GM23338 (cell line): ENCODE measurements around the gene CHCHD3. TPM values are rescaled to one million over a fixed set of nuclear protein-coding genes. Genes with fewer than 3 reads are reported as not detected.

Experiments used
- ATAC-seq: fragments of 200-7000 bp; cut with Tn5 transposase; 3 replicates; pipeline ENCODE4 v1.9.1; 2020
- DNase-seq: peaks from one replicate; pipeline ENCODE4 v3.0.0-alpha.2; 2015; ENCODE audit warnings: low spot score
- H2AFZ ChIP-seq: fragments of 200-600 bp; sonication (generic); 2 replicates; pipeline ENCODE4 v1.8.0; 2016; ENCODE audit warnings: antibody characterized with exemption, mild to moderate bottlenecking, moderate library complexity
- H3F3A ChIP-seq: fragments of 200-600 bp; sonication (generic); replicated peaks from 2 replicates; pipeline ENCODE4 v1.8.0; 2017; ENCODE audit warnings: antibody characterized with exemption, mixed run types, low read depth
- H3K27ac ChIP-seq: fragments of 200-600 bp; sonication (generic); 2 replicates; pipeline ENCODE4 v1.6.1; 2016; ENCODE audit warnings: low read depth
- H3K27me3 ChIP-seq: fragments of 200-600 bp; sonication (generic); 2 replicates; pipeline ENCODE4 v1.8.0; 2016; ENCODE audit warnings: mild to moderate bottlenecking, mixed run types, moderate library complexity; ENCODE audit not compliant: insufficient read depth
- H3K36me3 ChIP-seq: fragments of 200-600 bp; sonication (generic); 2 replicates; pipeline ENCODE4 v1.8.0; 2016; ENCODE audit warnings: mild to moderate bottlenecking; ENCODE audit not compliant: insufficient read depth
- H3K4me1 ChIP-seq: fragments of 200-600 bp; sonication (generic); 2 replicates; pipeline ENCODE4 v1.8.0; 2016; ENCODE audit warnings: mild to moderate bottlenecking, moderate library complexity; ENCODE audit not compliant: insufficient read depth
- H3K4me2 ChIP-seq: fragments of 200-600 bp; sonication (generic); 2 replicates; pipeline ENCODE4 v1.7.1; 2017; ENCODE audit warnings: mixed run types
- H3K4me3 ChIP-seq: fragments of 200-600 bp; sonication (generic); 2 replicates; pipeline ENCODE4 v1.6.1; 2016; ENCODE audit warnings: mixed run types
- H3K79me2 ChIP-seq: fragments of 200-600 bp; sonication (generic); replicated peaks from 2 replicates; pipeline ENCODE4 v1.8.0; 2017; ENCODE audit warnings: mild to moderate bottlenecking; ENCODE audit not compliant: insufficient read depth
- H3K9me2 ChIP-seq: fragments of 200-600 bp; sonication (generic); 2 replicates; pipeline ENCODE4 v1.8.0; 2017; ENCODE audit not compliant: insufficient read depth
- H4K20me1 ChIP-seq: fragments of 200-600 bp; sonication (generic); replicated peaks from 2 replicates; pipeline ENCODE4 v1.8.0; 2017; ENCODE audit warnings: mild to moderate bottlenecking; ENCODE audit not compliant: insufficient read depth
- H3K27ac Mint-ChIP-seq: 2 replicates; pipeline ENCODE4 v1.8.0; 2020; ENCODE audit warnings: inconsistent platforms, mild to moderate bottlenecking, moderate library complexity, mixed read lengths
- H3K27me3 Mint-ChIP-seq: 3 replicates; pipeline ENCODE4 v1.8.0; 2022; ENCODE audit warnings: low read depth, mild to moderate bottlenecking, moderate library complexity, mixed read lengths, inconsistent platforms; ENCODE audit not compliant: insufficient read depth, poor library complexity
- H3K36me3 Mint-ChIP-seq: 3 replicates; pipeline ENCODE4 v1.8.0; 2021; ENCODE audit warnings: low read depth, mild to moderate bottlenecking, inconsistent platforms, moderate library complexity, mixed read lengths
- H3K4me1 Mint-ChIP-seq: 3 replicates; pipeline ENCODE4 v1.8.0; 2020; ENCODE audit warnings: mild to moderate bottlenecking, inconsistent platforms, mixed read lengths
- H3K4me3 Mint-ChIP-seq: 3 replicates; pipeline ENCODE4 v1.8.0; 2021; ENCODE audit warnings: moderate library complexity, mild to moderate bottlenecking, inconsistent platforms, mixed read lengths
- H3K9me3 Mint-ChIP-seq: 3 replicates; pipeline ENCODE4 v1.8.0; 2020; ENCODE audit warnings: moderate library complexity, mild to moderate bottlenecking, inconsistent platforms, mixed read lengths
- CREB1 ChIP-seq: fragments of 250-450 bp; sonication (Bioruptor Pico); IDR thresholded peaks from 2 replicates; pipeline ENCODE4 v1.5.0; 2020; ENCODE audit warnings: low read depth, mild to moderate bottlenecking, moderate library complexity
- EZH2 ChIP-seq: fragments of 200-600 bp; sonication (generic); IDR thresholded peaks from one replicate; pipeline ENCODE4 v1.8.0; 2017; ENCODE audit warnings: antibody characterized with exemption, mild to moderate bottlenecking, low read depth; ENCODE audit not compliant: unreplicated experiment
- EZH2phosphoT487 ChIP-seq: fragments of 200-600 bp; sonication (generic); IDR thresholded peaks from one replicate; pipeline ENCODE4 v1.8.1; 2018; ENCODE audit warnings: antibody characterized with exemption; ENCODE audit not compliant: unreplicated experiment
- JUNB ChIP-seq: IDR thresholded peaks from one replicate; pipeline ENCODE4 v1.6.1; 2016; ENCODE audit warnings: antibody characterized with exemption; ENCODE audit not compliant: unreplicated experiment
- NANOG ChIP-seq: IDR thresholded peaks from 2 replicates; pipeline ENCODE4 v1.6.1; 2016; ENCODE audit warnings: antibody characterized with exemption, borderline replicate concordance
- POLR2AphosphoS5 ChIP-seq: IDR thresholded peaks from 2 replicates; pipeline ENCODE4 v1.6.1; 2016; ENCODE audit warnings: antibody characterized with exemption, low read depth
- STAT1 ChIP-seq: IDR thresholded peaks from one replicate; pipeline ENCODE4 v1.6.1; 2016; ENCODE audit warnings: antibody characterized with exemption; ENCODE audit not compliant: unreplicated experiment
- ZNF114 ChIP-seq: fragments of 250-450 bp; sonication (Bioruptor Pico); IDR thresholded peaks from 2 replicates; pipeline ENCODE4 v1.5.0; 2020; ENCODE audit warnings: mild to moderate bottlenecking, moderate library complexity
- ZNF331 ChIP-seq: fragments of 250-450 bp; sonication (Bioruptor Pico); IDR thresholded peaks from 2 replicates; pipeline ENCODE4 v1.5.0; 2020; ENCODE audit warnings: low read depth, mild to moderate bottlenecking, moderate library complexity
- polyA plus RNA-seq: library from polyadenylated mRNA; unstranded; fragments of >200 nt; fragmentation: Nextera tagmentation; extraction: Ambion mirVana; gene quantifications from 2 replicates; pipeline ENCODE4 v1.2.1, GENCODE V29; 2016
- total RNA-seq: library from RNA; depleted of rRNA; stranded (reverse); fragments of >200 nt; shearing (Covaris generic); gene quantifications from 2 replicates; pipeline ENCODE4 v1.2.3, GENCODE V29; 2014
- TF ChIP-seq, protein P1 (sequence below): fragments of 250-450 bp; sonication (Bioruptor Pico); IDR thresholded peaks from 2 replicates; pipeline ENCODE4 v1.5.0; 2020; ENCODE audit warnings: mild to moderate bottlenecking, moderate library complexity
- TF ChIP-seq, protein P2 (sequence below), 2 experiments: fragments of 200-600 bp in 1 of 2; sonication (generic) in 1 of 2; conservative IDR thresholded peaks; 2 replicates each; pipeline versions ENCODE4 v1.5.1 to v1.6.1; 2016 to 2017; ENCODE audit warnings: antibody characterized with exemption in 2 of 2, low read depth in 2 of 2, mild to moderate bottlenecking in 2 of 2, moderate library complexity in 1 of 2
- TF ChIP-seq, protein P3 (sequence below): IDR thresholded peaks from 2 replicates; pipeline ENCODE4 v1.6.1; 2016; ENCODE audit warnings: antibody characterized with exemption
- TF ChIP-seq, protein P4 (sequence below): IDR thresholded peaks from one replicate; pipeline ENCODE4 v1.6.1; 2018; ENCODE audit warnings: antibody characterized with exemption; ENCODE audit not compliant: unreplicated experiment

Gene CHCHD3
- total and polyA plus RNA-seq, 2 experiments from 2014 or later: 107 to 131 TPM

DNA sequence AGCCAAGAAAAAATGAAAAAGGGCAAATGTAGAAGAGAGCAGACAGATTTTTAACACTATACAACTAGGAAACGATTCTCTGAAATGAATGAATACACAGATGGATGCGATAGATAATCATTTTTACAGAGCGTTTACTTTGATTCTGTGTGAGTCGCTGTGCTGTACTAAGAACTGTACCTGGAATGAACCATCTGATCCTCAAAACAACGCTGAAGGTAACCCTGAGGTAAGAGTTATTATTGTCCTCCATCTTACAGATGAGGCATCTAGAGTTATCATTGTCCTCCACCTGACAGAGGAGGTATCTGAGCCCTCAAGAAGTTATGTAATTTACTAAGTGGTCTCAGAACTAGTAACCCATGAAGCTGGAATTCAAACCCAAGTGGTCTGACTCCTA lies 80.2 kb downstream of the CHCHD3 start:
- Histone ChIP-seq H2AFZ (no peak overlapping the region), H3K4me1 (peaks cover 45% of the 10 kb centered on the region), H3K27me3 (no peaks in the 10 kb centered on the region), H3K79me2 (peaks cover 89% of the 10 kb centered on the region), H3K4me3 (no peak overlapping the region), H3F3A (no peaks in the 10 kb centered on the region), H3K4me2 (no peak overlapping the region), H4K20me1 (no peaks in the 10 kb centered on the region; the same call in none of the 2 replicates), H3K36me3 (no peaks in the 10 kb centered on the region), H3K27ac (no peak overlapping the region), H3K9me2 (no peaks in the 10 kb centered on the region)
- H3K27ac Mint-ChIP-seq: peak overlapping the region; percentile 76; the same call in 1 of the 2 replicates
- H3K4me3 Mint-ChIP-seq: no peak overlapping the region; the same call in 2 of the 3 replicates
- ATAC-seq (no peak), DNase-seq (no peak)
- TF ChIP-seq, protein P1, sequence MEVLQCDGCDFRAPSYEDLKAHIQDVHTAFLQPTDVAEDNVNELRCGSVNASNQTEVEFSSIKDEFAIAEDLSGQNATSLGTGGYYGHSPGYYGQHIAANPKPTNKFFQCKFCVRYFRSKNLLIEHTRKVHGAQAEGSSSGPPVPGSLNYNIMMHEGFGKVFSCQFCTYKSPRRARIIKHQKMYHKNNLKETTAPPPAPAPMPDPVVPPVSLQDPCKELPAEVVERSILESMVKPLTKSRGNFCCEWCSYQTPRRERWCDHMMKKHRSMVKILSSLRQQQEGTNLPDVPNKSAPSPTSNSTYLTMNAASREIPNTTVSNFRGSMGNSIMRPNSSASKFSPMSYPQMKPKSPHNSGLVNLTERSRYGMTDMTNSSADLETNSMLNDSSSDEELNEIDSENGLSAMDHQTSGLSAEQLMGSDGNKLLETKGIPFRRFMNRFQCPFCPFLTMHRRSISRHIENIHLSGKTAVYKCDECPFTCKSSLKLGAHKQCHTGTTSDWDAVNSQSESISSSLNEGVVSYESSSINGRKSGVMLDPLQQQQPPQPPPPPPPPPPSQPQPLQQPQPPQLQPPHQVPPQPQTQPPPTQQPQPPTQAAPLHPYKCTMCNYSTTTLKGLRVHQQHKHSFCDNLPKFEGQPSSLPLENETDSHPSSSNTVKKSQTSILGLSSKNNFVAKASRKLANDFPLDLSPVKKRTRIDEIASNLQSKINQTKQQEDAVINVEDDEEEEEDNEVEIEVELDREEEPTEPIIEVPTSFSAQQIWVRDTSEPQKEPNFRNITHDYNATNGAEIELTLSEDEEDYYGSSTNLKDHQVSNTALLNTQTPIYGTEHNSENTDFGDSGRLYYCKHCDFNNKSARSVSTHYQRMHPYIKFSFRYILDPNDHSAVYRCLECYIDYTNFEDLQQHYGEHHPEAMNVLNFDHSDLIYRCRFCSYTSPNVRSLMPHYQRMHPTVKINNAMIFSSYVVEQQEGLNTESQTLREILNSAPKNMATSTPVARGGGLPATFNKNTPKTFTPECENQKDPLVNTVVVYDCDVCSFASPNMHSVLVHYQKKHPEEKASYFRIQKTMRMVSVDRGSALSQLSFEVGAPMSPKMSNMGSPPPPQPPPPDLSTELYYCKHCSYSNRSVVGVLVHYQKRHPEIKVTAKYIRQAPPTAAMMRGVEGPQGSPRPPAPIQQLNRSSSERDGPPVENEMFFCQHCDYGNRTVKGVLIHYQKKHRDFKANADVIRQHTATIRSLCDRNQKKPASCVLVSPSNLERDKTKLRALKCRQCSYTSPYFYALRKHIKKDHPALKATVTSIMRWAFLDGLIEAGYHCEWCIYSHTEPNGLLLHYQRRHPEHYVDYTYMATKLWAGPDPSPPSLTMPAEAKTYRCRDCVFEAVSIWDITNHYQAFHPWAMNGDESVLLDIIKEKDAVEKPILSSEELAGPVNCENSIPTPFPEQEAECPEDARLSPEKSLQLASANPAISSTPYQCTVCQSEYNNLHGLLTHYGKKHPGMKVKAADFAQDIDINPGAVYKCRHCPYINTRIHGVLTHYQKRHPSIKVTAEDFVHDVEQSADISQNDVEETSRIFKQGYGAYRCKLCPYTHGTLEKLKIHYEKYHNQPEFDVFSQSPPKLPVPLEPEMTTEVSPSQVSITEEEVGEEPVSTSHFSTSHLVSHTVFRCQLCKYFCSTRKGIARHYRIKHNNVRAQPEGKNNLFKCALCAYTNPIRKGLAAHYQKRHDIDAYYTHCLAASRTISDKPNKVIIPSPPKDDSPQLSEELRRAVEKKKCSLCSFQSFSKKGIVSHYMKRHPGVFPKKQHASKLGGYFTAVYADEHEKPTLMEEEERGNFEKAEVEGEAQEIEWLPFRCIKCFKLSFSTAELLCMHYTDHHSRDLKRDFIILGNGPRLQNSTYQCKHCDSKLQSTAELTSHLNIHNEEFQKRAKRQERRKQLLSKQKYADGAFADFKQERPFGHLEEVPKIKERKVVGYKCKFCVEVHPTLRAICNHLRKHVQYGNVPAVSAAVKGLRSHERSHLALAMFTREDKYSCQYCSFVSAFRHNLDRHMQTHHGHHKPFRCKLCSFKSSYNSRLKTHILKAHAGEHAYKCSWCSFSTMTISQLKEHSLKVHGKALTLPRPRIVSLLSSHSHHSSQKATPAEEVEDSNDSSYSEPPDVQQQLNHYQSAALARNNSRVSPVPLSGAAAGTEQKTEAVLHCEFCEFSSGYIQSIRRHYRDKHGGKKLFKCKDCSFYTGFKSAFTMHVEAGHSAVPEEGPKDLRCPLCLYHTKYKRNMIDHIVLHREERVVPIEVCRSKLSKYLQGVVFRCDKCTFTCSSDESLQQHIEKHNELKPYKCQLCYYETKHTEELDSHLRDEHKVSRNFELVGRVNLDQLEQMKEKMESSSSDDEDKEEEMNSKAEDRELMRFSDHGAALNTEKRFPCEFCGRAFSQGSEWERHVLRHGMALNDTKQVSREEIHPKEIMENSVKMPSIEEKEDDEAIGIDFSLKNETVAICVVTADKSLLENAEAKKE: no peak
- TF ChIP-seq, protein P2, sequence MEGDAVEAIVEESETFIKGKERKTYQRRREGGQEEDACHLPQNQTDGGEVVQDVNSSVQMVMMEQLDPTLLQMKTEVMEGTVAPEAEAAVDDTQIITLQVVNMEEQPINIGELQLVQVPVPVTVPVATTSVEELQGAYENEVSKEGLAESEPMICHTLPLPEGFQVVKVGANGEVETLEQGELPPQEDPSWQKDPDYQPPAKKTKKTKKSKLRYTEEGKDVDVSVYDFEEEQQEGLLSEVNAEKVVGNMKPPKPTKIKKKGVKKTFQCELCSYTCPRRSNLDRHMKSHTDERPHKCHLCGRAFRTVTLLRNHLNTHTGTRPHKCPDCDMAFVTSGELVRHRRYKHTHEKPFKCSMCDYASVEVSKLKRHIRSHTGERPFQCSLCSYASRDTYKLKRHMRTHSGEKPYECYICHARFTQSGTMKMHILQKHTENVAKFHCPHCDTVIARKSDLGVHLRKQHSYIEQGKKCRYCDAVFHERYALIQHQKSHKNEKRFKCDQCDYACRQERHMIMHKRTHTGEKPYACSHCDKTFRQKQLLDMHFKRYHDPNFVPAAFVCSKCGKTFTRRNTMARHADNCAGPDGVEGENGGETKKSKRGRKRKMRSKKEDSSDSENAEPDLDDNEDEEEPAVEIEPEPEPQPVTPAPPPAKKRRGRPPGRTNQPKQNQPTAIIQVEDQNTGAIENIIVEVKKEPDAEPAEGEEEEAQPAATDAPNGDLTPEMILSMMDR (conservative IDR thresholded peaks at IDR 0.05; ENCODE audit: low read depth in 2 of 2): no peak
- TF ChIP-seq EZH2phosphoT487: no peak
- TF ChIP-seq, protein P3, sequence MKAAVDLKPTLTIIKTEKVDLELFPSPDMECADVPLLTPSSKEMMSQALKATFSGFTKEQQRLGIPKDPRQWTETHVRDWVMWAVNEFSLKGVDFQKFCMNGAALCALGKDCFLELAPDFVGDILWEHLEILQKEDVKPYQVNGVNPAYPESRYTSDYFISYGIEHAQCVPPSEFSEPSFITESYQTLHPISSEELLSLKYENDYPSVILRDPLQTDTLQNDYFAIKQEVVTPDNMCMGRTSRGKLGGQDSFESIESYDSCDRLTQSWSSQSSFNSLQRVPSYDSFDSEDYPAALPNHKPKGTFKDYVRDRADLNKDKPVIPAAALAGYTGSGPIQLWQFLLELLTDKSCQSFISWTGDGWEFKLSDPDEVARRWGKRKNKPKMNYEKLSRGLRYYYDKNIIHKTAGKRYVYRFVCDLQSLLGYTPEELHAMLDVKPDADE: no peak
- no peak for TF ChIP-seq EZH2
- TF ChIP-seq, protein P4, sequence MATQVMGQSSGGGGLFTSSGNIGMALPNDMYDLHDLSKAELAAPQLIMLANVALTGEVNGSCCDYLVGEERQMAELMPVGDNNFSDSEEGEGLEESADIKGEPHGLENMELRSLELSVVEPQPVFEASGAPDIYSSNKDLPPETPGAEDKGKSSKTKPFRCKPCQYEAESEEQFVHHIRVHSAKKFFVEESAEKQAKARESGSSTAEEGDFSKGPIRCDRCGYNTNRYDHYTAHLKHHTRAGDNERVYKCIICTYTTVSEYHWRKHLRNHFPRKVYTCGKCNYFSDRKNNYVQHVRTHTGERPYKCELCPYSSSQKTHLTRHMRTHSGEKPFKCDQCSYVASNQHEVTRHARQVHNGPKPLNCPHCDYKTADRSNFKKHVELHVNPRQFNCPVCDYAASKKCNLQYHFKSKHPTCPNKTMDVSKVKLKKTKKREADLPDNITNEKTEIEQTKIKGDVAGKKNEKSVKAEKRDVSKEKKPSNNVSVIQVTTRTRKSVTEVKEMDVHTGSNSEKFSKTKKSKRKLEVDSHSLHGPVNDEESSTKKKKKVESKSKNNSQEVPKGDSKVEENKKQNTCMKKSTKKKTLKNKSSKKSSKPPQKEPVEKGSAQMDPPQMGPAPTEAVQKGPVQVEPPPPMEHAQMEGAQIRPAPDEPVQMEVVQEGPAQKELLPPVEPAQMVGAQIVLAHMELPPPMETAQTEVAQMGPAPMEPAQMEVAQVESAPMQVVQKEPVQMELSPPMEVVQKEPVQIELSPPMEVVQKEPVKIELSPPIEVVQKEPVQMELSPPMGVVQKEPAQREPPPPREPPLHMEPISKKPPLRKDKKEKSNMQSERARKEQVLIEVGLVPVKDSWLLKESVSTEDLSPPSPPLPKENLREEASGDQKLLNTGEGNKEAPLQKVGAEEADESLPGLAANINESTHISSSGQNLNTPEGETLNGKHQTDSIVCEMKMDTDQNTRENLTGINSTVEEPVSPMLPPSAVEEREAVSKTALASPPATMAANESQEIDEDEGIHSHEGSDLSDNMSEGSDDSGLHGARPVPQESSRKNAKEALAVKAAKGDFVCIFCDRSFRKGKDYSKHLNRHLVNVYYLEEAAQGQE: no peak
- TF ChIP-seq JUNB: no peak
- TF ChIP-seq ZNF331: no peak
- TF ChIP-seq POLR2AphosphoS5: no peak
- TF ChIP-seq ZNF114: no peak
- no peak for TF ChIP-seq CREB1 (CRISPR knock-in tag)
- no peak for TF ChIP-seq STAT1
- TF ChIP-seq NANOG: no peak
- no peaks in the 10 kb centered on the region for H3K36me3 Mint-ChIP-seq
- no peaks in the 10 kb centered on the region for H3K27me3 Mint-ChIP-seq
- H3K4me1 Mint-ChIP-seq: peaks cover 43% of the 10 kb centered on the region
- H3K9me3 Mint-ChIP-seq: no peaks in the 10 kb centered on the region
